WTC11 (cell line): ENCODE results near the gene GALNT12. TPM values are rescaled to one million over a fixed set of nuclear protein-coding genes. Genes with fewer than 3 reads are reported as not detected.

Experiments
- ATAC-seq: fragments of 200-7000 bp; cut with Tn5 transposase; 2 replicates; pipeline ENCODE4 v1.10.0; 2021; ENCODE audit warnings: mild to moderate bottlenecking, moderate library complexity
- CTCF ChIA-PET: fragments of 300-600 bp; sonication (Branson Sonifier 250); formaldehyde crosslinking; loops from one replicate; lab custom pipeline; 2021; ENCODE audit warnings: antibody characterized with exemption; lab: Charles Lee
- POLR2A ChIA-PET: fragments of 350-600 bp; sonication (Branson Sonifier 250); formaldehyde crosslinking; loops from one replicate; lab custom pipeline; 2021; ENCODE audit warnings: antibody characterized with exemption; lab: Charles Lee
- DNase-seq: peaks from one replicate; pipeline ENCODE4 v3.0.0; 2021; ENCODE audit warnings: low spot score
- H3K27ac Mint-ChIP-seq: 2 replicates; pipeline ENCODE4 v1.8.0; 2021; ENCODE audit warnings: mixed read lengths
- H3K27me3 Mint-ChIP-seq: 2 replicates; pipeline ENCODE4 v1.8.0; 2021; ENCODE audit warnings: low read depth, mild to moderate bottlenecking, moderate library complexity, mixed read lengths
- H3K36me3 Mint-ChIP-seq: 2 replicates; pipeline ENCODE4 v1.8.0; 2021; ENCODE audit warnings: mixed read lengths
- H3K4me1 Mint-ChIP-seq: 2 replicates; pipeline ENCODE4 v1.8.0; 2022; ENCODE audit warnings: mixed read lengths
- H3K4me3 Mint-ChIP-seq: 2 replicates; pipeline ENCODE4 v1.8.0; 2021; ENCODE audit warnings: mild to moderate bottlenecking, moderate library complexity, mixed read lengths
- H3K9me3 Mint-ChIP-seq: 2 replicates; pipeline ENCODE4 v1.8.0; 2021; ENCODE audit warnings: mixed read lengths
- ATF3 ChIP-seq: sonication (generic); formaldehyde crosslinking; conservative IDR thresholded peaks from 2 replicates; pipeline ENCODE4 v1.8.1; 2022; ENCODE audit warnings: mild to moderate bottlenecking, missing genetic modification reagents
- CBFB ChIP-seq: sonication (generic); formaldehyde crosslinking; IDR thresholded peaks from 2 replicates; pipeline ENCODE4 v1.8.1; 2022; ENCODE audit warnings: mild to moderate bottlenecking, low read depth, missing genetic modification reagents
- CREB1 ChIP-seq: sonication (generic); formaldehyde crosslinking; IDR thresholded peaks from 2 replicates; pipeline ENCODE4 v1.8.0; 2023; ENCODE audit warnings: mild to moderate bottlenecking, missing genetic modification reagents
- ELF4 ChIP-seq: sonication (generic); formaldehyde crosslinking; IDR thresholded peaks from 2 replicates; pipeline ENCODE4 v1.8.1; 2022; ENCODE audit warnings: low read depth, mild to moderate bottlenecking, moderate library complexity, missing genetic modification reagents
- FOXJ3 ChIP-seq: sonication (generic); formaldehyde crosslinking; IDR thresholded peaks from 2 replicates; pipeline ENCODE4 v1.9.0; 2021; ENCODE audit warnings: missing genetic modification reagents, mild to moderate bottlenecking, borderline replicate concordance
- JUN ChIP-seq: sonication (generic); formaldehyde crosslinking; IDR thresholded peaks from 2 replicates; pipeline ENCODE4 v1.8.0; 2023; ENCODE audit warnings: mild to moderate bottlenecking, missing genetic modification reagents
- NR2C2 ChIP-seq: sonication (generic); formaldehyde crosslinking; IDR thresholded peaks from 2 replicates; pipeline ENCODE4 v1.8.0; 2022; ENCODE audit warnings: mild to moderate bottlenecking, missing genetic modification reagents
- OVOL2 ChIP-seq: fragments of 250-450 bp; sonication (Bioruptor Pico); IDR thresholded peaks from 2 replicates; pipeline ENCODE4 v1.9.0; 2021; ENCODE audit warnings: mild to moderate bottlenecking, borderline replicate concordance
- SMAD3 ChIP-seq: sonication (generic); formaldehyde crosslinking; IDR thresholded peaks from 2 replicates; pipeline ENCODE4 v1.8.0; 2022; ENCODE audit warnings: missing genetic modification reagents, mild to moderate bottlenecking, borderline replicate concordance
- SP1 ChIP-seq: sonication (generic); formaldehyde crosslinking; conservative IDR thresholded peaks from 2 replicates; pipeline ENCODE4 v1.8.1; 2022; ENCODE audit warnings: missing genetic modification reagents
- TEAD1 ChIP-seq: sonication (generic); formaldehyde crosslinking; IDR thresholded peaks from 2 replicates; pipeline ENCODE4 v1.8.0; 2022; ENCODE audit warnings: mild to moderate bottlenecking, missing genetic modification reagents
- USF1 ChIP-seq: sonication (generic); formaldehyde crosslinking; IDR thresholded peaks from 2 replicates; pipeline ENCODE4 v1.8.0; 2022; ENCODE audit warnings: mild to moderate bottlenecking, missing genetic modification reagents
- ZBTB21 ChIP-seq: sonication (generic); formaldehyde crosslinking; IDR thresholded peaks from 2 replicates; pipeline ENCODE4 v1.8.1; 2023; ENCODE audit warnings: mild to moderate bottlenecking, missing genetic modification reagents, borderline replicate concordance
- ZNF121 ChIP-seq: sonication (generic); formaldehyde crosslinking; IDR thresholded peaks from 2 replicates; pipeline ENCODE4 v1.8.0; 2023; ENCODE audit warnings: missing genetic modification reagents
- ZNF219 ChIP-seq: sonication (generic); formaldehyde crosslinking; IDR thresholded peaks from 2 replicates; pipeline ENCODE4 v1.8.0; 2023; ENCODE audit warnings: missing genetic modification reagents, mild to moderate bottlenecking, borderline replicate concordance
- ZNF232 ChIP-seq: sonication (generic); formaldehyde crosslinking; IDR thresholded peaks from 2 replicates; pipeline ENCODE4 v1.8.0; 2022; ENCODE audit warnings: mild to moderate bottlenecking, missing genetic modification reagents
- ZNF416 ChIP-seq: fragments of 250-450 bp; sonication (Bioruptor Pico); IDR thresholded peaks from 2 replicates; pipeline ENCODE4 v1.9.0; 2021; ENCODE audit warnings: mild to moderate bottlenecking, inconsistent platforms
- ZNF671 ChIP-seq: fragments of 250-450 bp; sonication (Bioruptor Pico); IDR thresholded peaks from 2 replicates; pipeline ENCODE4 v1.8.0; 2021; ENCODE audit warnings: mild to moderate bottlenecking
- total RNA-seq: library from RNA; stranded (reverse); gene quantifications from 3 replicates; pipeline ENCODE4 v1.2.3, GENCODE V29; 2021
- TF ChIP-seq, protein P1 (sequence below): fragments of 200-600 bp; IDR thresholded peaks from 2 replicates; pipeline ENCODE4 v1.8.0; 2022; ENCODE audit warnings: antibody characterized with exemption
- TF ChIP-seq, protein P2 (sequence below): sonication (generic); formaldehyde crosslinking; IDR thresholded peaks from 2 replicates; pipeline ENCODE4 v1.8.1; 2023; ENCODE audit warnings: mild to moderate bottlenecking, missing genetic modification reagents, borderline replicate concordance
- TF ChIP-seq, protein P3 (sequence below): sonication (generic); formaldehyde crosslinking; IDR thresholded peaks from 2 replicates; pipeline ENCODE4 v1.8.1; 2022; ENCODE audit warnings: low read depth, missing genetic modification reagents, borderline replicate concordance

The GALNT12 gene
- total RNA-seq, 1 experiment from 2014 or later, result 19.3 TPM

DNA sequence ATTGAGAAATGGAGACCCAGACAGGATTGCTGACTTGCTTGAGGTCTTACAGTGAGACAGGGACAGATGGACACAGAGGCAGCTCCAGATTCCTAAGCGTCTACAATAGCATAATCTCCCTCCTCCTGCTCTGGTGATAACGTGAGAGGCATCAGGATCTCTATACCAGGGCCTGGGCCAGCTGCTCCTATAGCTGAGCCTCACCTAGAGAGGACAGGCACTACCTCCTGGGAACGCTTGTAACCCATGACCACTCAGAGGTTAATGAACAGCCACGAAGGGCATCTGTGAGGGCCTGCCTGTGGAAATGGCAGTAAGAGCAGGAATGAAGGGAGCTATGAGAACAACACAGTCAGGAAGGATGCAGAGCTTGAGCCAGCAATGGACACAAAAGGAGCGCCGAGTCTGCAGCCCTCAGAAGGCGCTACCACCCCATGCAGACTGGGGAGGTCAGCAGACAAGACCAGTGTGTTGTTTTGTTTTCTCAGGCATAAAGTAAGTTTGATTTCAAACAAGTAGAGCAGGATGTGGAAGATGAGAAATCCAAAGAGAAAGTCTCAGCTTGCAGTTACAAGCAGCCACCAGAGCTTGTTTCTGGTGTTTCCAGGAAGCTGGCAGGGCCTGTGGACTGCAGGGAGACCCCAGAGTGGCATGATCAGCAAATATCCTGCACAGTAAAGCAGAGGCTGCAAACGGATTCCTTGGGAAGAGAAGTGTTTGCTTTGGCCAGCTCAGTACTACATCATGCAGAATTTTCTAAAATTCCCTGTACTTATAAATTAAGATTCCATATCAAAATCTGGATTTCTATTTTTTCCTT lies 28.5 kb upstream of the GALNT12 start:
- Mint-ChIP-seq H3K4me1 (peaks cover 2% of the 10 kb centered on the region; the same call in 1 of the 2 replicates), H3K27ac (no peak overlapping the region)
- no peak for TF ChIP-seq ZNF121
- TF ChIP-seq, protein P1, sequence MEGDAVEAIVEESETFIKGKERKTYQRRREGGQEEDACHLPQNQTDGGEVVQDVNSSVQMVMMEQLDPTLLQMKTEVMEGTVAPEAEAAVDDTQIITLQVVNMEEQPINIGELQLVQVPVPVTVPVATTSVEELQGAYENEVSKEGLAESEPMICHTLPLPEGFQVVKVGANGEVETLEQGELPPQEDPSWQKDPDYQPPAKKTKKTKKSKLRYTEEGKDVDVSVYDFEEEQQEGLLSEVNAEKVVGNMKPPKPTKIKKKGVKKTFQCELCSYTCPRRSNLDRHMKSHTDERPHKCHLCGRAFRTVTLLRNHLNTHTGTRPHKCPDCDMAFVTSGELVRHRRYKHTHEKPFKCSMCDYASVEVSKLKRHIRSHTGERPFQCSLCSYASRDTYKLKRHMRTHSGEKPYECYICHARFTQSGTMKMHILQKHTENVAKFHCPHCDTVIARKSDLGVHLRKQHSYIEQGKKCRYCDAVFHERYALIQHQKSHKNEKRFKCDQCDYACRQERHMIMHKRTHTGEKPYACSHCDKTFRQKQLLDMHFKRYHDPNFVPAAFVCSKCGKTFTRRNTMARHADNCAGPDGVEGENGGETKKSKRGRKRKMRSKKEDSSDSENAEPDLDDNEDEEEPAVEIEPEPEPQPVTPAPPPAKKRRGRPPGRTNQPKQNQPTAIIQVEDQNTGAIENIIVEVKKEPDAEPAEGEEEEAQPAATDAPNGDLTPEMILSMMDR, result no peak
- no peak for TF ChIP-seq ZNF219 (CRISPR knock-in tag)
- no peak for TF ChIP-seq USF1 (CRISPR knock-in tag)
- no peak for TF ChIP-seq CREB1 (CRISPR knock-in tag)
- TF ChIP-seq ZNF232 (CRISPR knock-in tag), result no peak
- TF ChIP-seq NR2C2 (CRISPR knock-in tag), result no peak
- no peak for TF ChIP-seq OVOL2
- no peak for TF ChIP-seq ZNF671 (CRISPR knock-in tag)
- TF ChIP-seq, protein P2, sequence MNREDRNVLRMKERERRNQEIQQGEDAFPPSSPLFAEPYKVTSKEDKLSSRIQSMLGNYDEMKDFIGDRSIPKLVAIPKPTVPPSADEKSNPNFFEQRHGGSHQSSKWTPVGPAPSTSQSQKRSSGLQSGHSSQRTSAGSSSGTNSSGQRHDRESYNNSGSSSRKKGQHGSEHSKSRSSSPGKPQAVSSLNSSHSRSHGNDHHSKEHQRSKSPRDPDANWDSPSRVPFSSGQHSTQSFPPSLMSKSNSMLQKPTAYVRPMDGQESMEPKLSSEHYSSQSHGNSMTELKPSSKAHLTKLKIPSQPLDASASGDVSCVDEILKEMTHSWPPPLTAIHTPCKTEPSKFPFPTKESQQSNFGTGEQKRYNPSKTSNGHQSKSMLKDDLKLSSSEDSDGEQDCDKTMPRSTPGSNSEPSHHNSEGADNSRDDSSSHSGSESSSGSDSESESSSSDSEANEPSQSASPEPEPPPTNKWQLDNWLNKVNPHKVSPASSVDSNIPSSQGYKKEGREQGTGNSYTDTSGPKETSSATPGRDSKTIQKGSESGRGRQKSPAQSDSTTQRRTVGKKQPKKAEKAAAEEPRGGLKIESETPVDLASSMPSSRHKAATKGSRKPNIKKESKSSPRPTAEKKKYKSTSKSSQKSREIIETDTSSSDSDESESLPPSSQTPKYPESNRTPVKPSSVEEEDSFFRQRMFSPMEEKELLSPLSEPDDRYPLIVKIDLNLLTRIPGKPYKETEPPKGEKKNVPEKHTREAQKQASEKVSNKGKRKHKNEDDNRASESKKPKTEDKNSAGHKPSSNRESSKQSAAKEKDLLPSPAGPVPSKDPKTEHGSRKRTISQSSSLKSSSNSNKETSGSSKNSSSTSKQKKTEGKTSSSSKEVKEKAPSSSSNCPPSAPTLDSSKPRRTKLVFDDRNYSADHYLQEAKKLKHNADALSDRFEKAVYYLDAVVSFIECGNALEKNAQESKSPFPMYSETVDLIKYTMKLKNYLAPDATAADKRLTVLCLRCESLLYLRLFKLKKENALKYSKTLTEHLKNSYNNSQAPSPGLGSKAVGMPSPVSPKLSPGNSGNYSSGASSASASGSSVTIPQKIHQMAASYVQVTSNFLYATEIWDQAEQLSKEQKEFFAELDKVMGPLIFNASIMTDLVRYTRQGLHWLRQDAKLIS (CRISPR knock-in tag), result no peak
- TF ChIP-seq, all 79 proteins: peak for 0
- Mint-ChIP-seq H3K27me3 (no peaks in the 10 kb centered on the region), H3K9me3 (no peaks in the 10 kb centered on the region), H3K4me3 (no peak overlapping the region), H3K36me3 (peaks cover 36% of the 10 kb centered on the region)
- CTCF ChIA-PET, result interaction anchor here (0.8 to 1.7 kb wide), 3 partner anchors 92 to 463 kb away, joined by 3 to 4 read pairs (median 3); no protein-coding TSS in a partner anchor
- no peak for DNase-seq
- POLR2A ChIA-PET, result no interaction called here
- ATAC-seq, result no peak

GRCh38 chr9:98780059-98780749 lies 27.3 kb upstream of the GALNT12 start:
- POLR2A ChIA-PET, result no interaction called here
- DNase-seq (no peak), ATAC-seq (no peak)
- Mint-ChIP-seq H3K36me3 (peaks cover 33% of the 10 kb centered on the region), H3K4me1 (peaks cover 2% of the 10 kb centered on the region; the same call in 1 of the 2 replicates), H3K4me3 (no peak overlapping the region), H3K9me3 (no peaks in the 10 kb centered on the region), H3K27ac (no peak overlapping the region), H3K27me3 (no peaks in the 10 kb centered on the region)
- CTCF ChIA-PET, result interaction anchor here (1.7 kb wide), 1 partner anchor 243 kb away, joined by 4 read pairs; no protein-coding TSS in a partner anchor
- no peak for TF ChIP-seq CREB1 (CRISPR knock-in tag)
- no peak for TF ChIP-seq ZBTB21 (CRISPR knock-in tag)
- no peak for TF ChIP-seq TEAD1 (CRISPR knock-in tag)
- TF ChIP-seq, protein P3, sequence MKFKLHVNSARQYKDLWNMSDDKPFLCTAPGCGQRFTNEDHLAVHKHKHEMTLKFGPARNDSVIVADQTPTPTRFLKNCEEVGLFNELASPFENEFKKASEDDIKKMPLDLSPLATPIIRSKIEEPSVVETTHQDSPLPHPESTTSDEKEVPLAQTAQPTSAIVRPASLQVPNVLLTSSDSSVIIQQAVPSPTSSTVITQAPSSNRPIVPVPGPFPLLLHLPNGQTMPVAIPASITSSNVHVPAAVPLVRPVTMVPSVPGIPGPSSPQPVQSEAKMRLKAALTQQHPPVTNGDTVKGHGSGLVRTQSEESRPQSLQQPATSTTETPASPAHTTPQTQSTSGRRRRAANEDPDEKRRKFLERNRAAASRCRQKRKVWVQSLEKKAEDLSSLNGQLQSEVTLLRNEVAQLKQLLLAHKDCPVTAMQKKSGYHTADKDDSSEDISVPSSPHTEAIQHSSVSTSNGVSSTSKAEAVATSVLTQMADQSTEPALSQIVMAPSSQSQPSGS, result no peak
- TF ChIP-seq JUN, result no peak
- no peak for TF ChIP-seq ELF4
- TF ChIP-seq, protein P2 (CRISPR knock-in tag), result no peak
- no peak for TF ChIP-seq ZNF416 (CRISPR knock-in tag)
- no peak for TF ChIP-seq ATF3 (CRISPR knock-in tag)
- TF ChIP-seq ZNF219 (CRISPR knock-in tag), result no peak
- TF ChIP-seq OVOL2, result no peak
- TF ChIP-seq FOXJ3, result no peak
- no peak for TF ChIP-seq ZNF671 (CRISPR knock-in tag)
- no peak for TF ChIP-seq SP1 (CRISPR knock-in tag)
- no peak for TF ChIP-seq CBFB (CRISPR knock-in tag)
- no peak for TF ChIP-seq SMAD3
